IMR-90 (cell line): ENCODE measurements around the gene WASF3. TPM values are rescaled to one million over a fixed set of nuclear protein-coding genes. Genes with fewer than 3 reads are reported as not detected.

Experiments
- ATAC-seq: fragments of 200-7000 bp; cut with Tn5 transposase; 2 replicates; pipeline ENCODE4 v1.9.1; 2020; ENCODE audit warnings: low read depth, mild to moderate bottlenecking, moderate library complexity
- BruUV-seq: library from RNA; stranded (reverse); fragments of 400-500 nt; replicated peaks from 2 replicates; lab custom pipeline; 2021; lab: Mats Ljungman, UMichigan
- CTCF ChIA-PET: fragments of 300-600 bp; formaldehyde crosslinking; extraction: SDS; loops from one replicate; lab custom pipeline; 2021; ENCODE audit warnings: antibody characterized with exemption; lab: Yijun Ruan, JAX
- POLR2A ChIA-PET: fragments of 300-600 bp; sonication (Branson Sonifier 250); formaldehyde crosslinking; loops from one replicate; lab custom pipeline; 2022; ENCODE audit warnings: antibody characterized with exemption; ENCODE audit not compliant: unreplicated experiment; lab: Charles Lee
- DNase-seq: peaks from one replicate; pipeline ENCODE4 v3.0.0; 2013
- H2AFZ ChIP-seq: replicated peaks from 2 replicates; pipeline ENCODE3; 2013; ENCODE audit warnings: low read length, mild to moderate bottlenecking; ENCODE audit not compliant: poor library complexity
- H2AK5ac ChIP-seq: 2 replicates; pipeline ENCODE4 v1.6.1; 2013; ENCODE audit warnings: low read depth, low read length, inconsistent platforms
- H2AK9ac ChIP-seq: replicated peaks from 2 replicates; pipeline ENCODE3; 2013; ENCODE audit warnings: mild to moderate bottlenecking, low read depth, low read length, moderate library complexity; ENCODE audit not compliant: poor library complexity
- H2BK120ac ChIP-seq: 2 replicates; pipeline ENCODE4 v1.6.1; 2013; ENCODE audit warnings: low read depth, low read length, inconsistent platforms
- H2BK15ac ChIP-seq: 3 replicates; pipeline ENCODE4 v1.6.1; 2013; ENCODE audit warnings: low read depth, low read length, inconsistent platforms
- H2BK20ac ChIP-seq: 2 replicates; pipeline ENCODE4 v1.6.1; 2013; ENCODE audit warnings: low read depth, mild to moderate bottlenecking, inconsistent platforms, low read length, moderate library complexity
- H2BK5ac ChIP-seq: 2 replicates; pipeline ENCODE4 v1.6.1; 2013; ENCODE audit warnings: mild to moderate bottlenecking, low read depth, low read length, inconsistent platforms; ENCODE audit not compliant: poor library complexity, severe bottlenecking
- H3K14ac ChIP-seq: replicated peaks from 2 replicates; pipeline ENCODE4 v1.6.1; 2013; ENCODE audit warnings: low read depth, low read length, inconsistent platforms
- H3K18ac ChIP-seq: 2 replicates; pipeline ENCODE4 v1.6.1; 2013; ENCODE audit warnings: low read depth, low read length, control low read depth
- H3K23ac ChIP-seq: 2 replicates; pipeline ENCODE4 v1.6.1; 2013; ENCODE audit warnings: low read depth, low read length, inconsistent platforms
- H3K27ac ChIP-seq: 2 replicates; pipeline ENCODE4 v1.5.1; 2013; ENCODE audit warnings: mild to moderate bottlenecking, control low read depth, low read length; ENCODE audit not compliant: insufficient read depth
- H3K27me3 ChIP-seq: 2 replicates; pipeline ENCODE4 v1.6.1; 2013; ENCODE audit warnings: low read length; ENCODE audit not compliant: control insufficient read depth, insufficient read depth
- H3K36me3 ChIP-seq: 2 replicates; pipeline ENCODE4 v1.6.1; 2013; ENCODE audit warnings: low read length, mixed read lengths; ENCODE audit not compliant: control insufficient read depth, insufficient read depth
- H3K4ac ChIP-seq: 2 replicates; pipeline ENCODE4 v1.6.1; 2013; ENCODE audit warnings: low read depth, low read length, inconsistent platforms
- H3K4me1 ChIP-seq: 2 replicates; pipeline ENCODE4 v1.6.1; 2013; ENCODE audit warnings: low read length, mixed read lengths; ENCODE audit not compliant: control insufficient read depth, insufficient read depth
- H3K4me2 ChIP-seq: 2 replicates; pipeline ENCODE4 v1.6.1; 2013; ENCODE audit warnings: low read depth, mild to moderate bottlenecking, control low read depth, low read length, moderate library complexity
- H3K4me3 ChIP-seq: 2 replicates; pipeline ENCODE4 v1.5.1; 2013; ENCODE audit warnings: low read depth, mild to moderate bottlenecking, control low read depth, low read length, moderate library complexity; ENCODE audit not compliant: insufficient read depth
- H3K56ac ChIP-seq: 2 replicates; pipeline ENCODE4 v1.6.1; 2013; ENCODE audit warnings: low read length, inconsistent platforms; ENCODE audit not compliant: insufficient read depth; ENCODE audit errors: extremely low read depth
- H3K79me1 ChIP-seq, 2 experiments: 2 replicates each; pipeline ENCODE4 v1.6.1; 2013; ENCODE audit warnings: low read length in 2 of 2, inconsistent platforms in 1 of 2, low read depth in 1 of 2
- H3K9ac ChIP-seq: 2 replicates; pipeline ENCODE4 v1.6.1; 2013; ENCODE audit warnings: low read depth, low read length, control low read depth
- H3K9me1 ChIP-seq: 2 replicates; pipeline ENCODE4 v1.6.1; 2013; ENCODE audit warnings: low read length, inconsistent platforms; ENCODE audit not compliant: insufficient read depth
- H3K9me3 ChIP-seq: 2 replicates; pipeline ENCODE4 v1.6.1; 2013; ENCODE audit warnings: low read length; ENCODE audit not compliant: control insufficient read depth, insufficient read depth
- H4K20me1 ChIP-seq: 2 replicates; pipeline ENCODE4 v1.6.1; 2013; ENCODE audit warnings: low read length, inconsistent platforms; ENCODE audit not compliant: insufficient read depth
- H4K5ac ChIP-seq: 2 replicates; pipeline ENCODE4 v1.6.1; 2013; ENCODE audit warnings: mild to moderate bottlenecking, low read depth, low read length, control low read depth
- H4K8ac ChIP-seq, 2 experiments: 2 replicates each; pipeline ENCODE4 v1.6.1; 2013; ENCODE audit warnings: low read depth in 2 of 2, low read length in 2 of 2, control low read depth in 1 of 2, inconsistent platforms in 1 of 2
- H4K91ac ChIP-seq: 2 replicates; pipeline ENCODE4 v1.6.1; 2013; ENCODE audit warnings: low read depth, low read length, inconsistent platforms; ENCODE audit not compliant: insufficient read depth
- CEBPB ChIP-seq: IDR thresholded peaks from 2 replicates; pipeline ENCODE4 v1.6.1; 2012; ENCODE audit warnings: low read depth, low read length, improper control_type of control experiment
- MAFK ChIP-seq: IDR thresholded peaks from 2 replicates; pipeline ENCODE4 v1.6.1; 2012; ENCODE audit warnings: low read depth, low read length, improper control_type of control experiment
- WGBS, 2 experiments: methylation state at CpG; one replicate each; pipeline versions ENCODE4 v1.1.5 to v1.1.7; 2013; ENCODE audit warnings: missing lambda C conversion rate in 2 of 2; ENCODE audit not compliant: insufficient read length in 1 of 2; ENCODE audit errors: extremely low coverage in 2 of 2; 5-methylcytosine and 5-hydroxymethylcytosine counted together
- dilution Hi-C: fragments of 300-500 bp; cut with HindIII; formaldehyde crosslinking; loops from one replicate; pipeline ENCODE4 v1.14.3; 2018; ENCODE audit warnings: low sequenced_read_pairs; ENCODE audit not compliant: unreplicated experiment
- in situ Hi-C: fragments of 300-500 bp; cut with MboI; formaldehyde crosslinking; loops from 3 replicates; pipeline ENCODE4 v1.14.3; 2019; ENCODE audit warnings: low sequenced_read_pairs, inconsistent platforms, mixed read lengths
- intact Hi-C: fragments of 100-400 bp; cut with micrococcal nuclease; formaldehyde crosslinking; loops from 2 replicates; pipeline ENCODE4 v1.10.0; 2022
- polyA plus RNA-seq, 3 experiments: library from polyadenylated mRNA; depleted of rRNA; stranded (reverse); fragments of >200 nt; gene quantifications; 2 replicates each; pipeline ENCODE4 v1.2.3, GENCODE V29; 2012; ENCODE audit warnings: low replicate concordance in 1 of 3
- total RNA-seq: library from RNA; depleted of rRNA; stranded (reverse); fragments of >200 nt; gene quantifications from 2 replicates; pipeline ENCODE4 v1.2.3, GENCODE V29; 2012

The WASF3 gene
- total and polyA plus RNA-seq, 2 of the 4 experiments (the other 2 are of a cell fraction), result 4.3 to 11.4 TPM

- Histone ChIP-seq H4K5ac (no peak overlapping the region), H2BK120ac (0 out of 2 replicates have a peak overlapping the region, but pooled peaks have one; percentile 14), H3K79me1 (peaks cover 17 to 36% of the 10 kb centered on the region in 2 experiments), H3K4ac (no peak overlapping the region), H3K9me3 (0 out of 2 replicates have a peak, but pooled peaks cover 4% of the 10 kb centered on the region), H2AK9ac (no peak overlapping the region), H4K91ac (no peak overlapping the region), H2BK15ac (no peak overlapping the region), H3K4me2 (peak overlapping the region; percentile 55; the same call in 1 of the 2 replicates), H3K9ac (no peak overlapping the region), H3K36me3 (peaks cover 1% of the 10 kb centered on the region; the same call in 1 of the 2 replicates), H4K8ac (no peak overlapping the region), H3K23ac (no peak overlapping the region), H2AFZ (no peak overlapping the region), H3K56ac (no peak overlapping the region), H3K4me3 (no peak overlapping the region), H3K14ac (no peak overlapping the region), H3K18ac (no peak overlapping the region), H2AK5ac (no peak overlapping the region), H3K27me3 (no peaks in the 10 kb centered on the region), H3K9me1 (no peaks in the 10 kb centered on the region), H2BK5ac (peak overlapping the region; percentile 81), H3K4me1 (0 out of 2 replicates have a peak, but pooled peaks cover 2% of the 10 kb centered on the region), H4K20me1 (no peaks in the 10 kb centered on the region), H3K27ac (no peak overlapping the region; the same call in 1 of the 2 replicates), H2BK20ac (no peak overlapping the region)
- ChIA-PET CTCF (no interaction called here), POLR2A (no interaction called here)
- TF ChIP-seq CEBPB (no peak), MAFK (0 out of 2 replicates have a peak, but pooled peaks have one; percentile 19)
- peak; percentile 97 for ATAC-seq
- peak; percentile 88 for DNase-seq
- intact Hi-C loops (loop anchor here (5.0 kb wide), 1 partner anchor 82 kb away; no protein-coding TSS in a partner anchor), in situ Hi-C loops (no loop called here), dilution Hi-C loops (no loop called here)
- no TSS peak for BruUV-seq
- WGBS, 2 experiments, result 0% methylated on average over 1 of the region's 2 CpGs; no CpG with 5 or more reads in 1 of the 2 experiments
These were observed 17.8 kb downstream of the WASF3 start for GRCh38 chr13:26575244-26575643.
